Adrenal gland (tissue), 5 donors: ENCODE measurements around the gene B4GAT1.

ENCODE experiments used
- CTCF ChIP-seq, 6 experiments: fragments of 450-650 bp in 4 of 6; fragments of 200-600 bp in 2 of 6; sonication (generic) in 1 of 6; IDR thresholded peaks; 1 replicate in 5 of 6; 2 replicates in 1 of 6; pipeline versions ENCODE4 v1.5.1 to v1.8.0; 2016 to 2021; ENCODE audit warnings: antibody characterized with exemption in 6 of 6, mild to moderate bottlenecking in 2 of 6, moderate library complexity in 1 of 6
- POLR2A ChIP-seq, 2 donors: fragments of 450-650 bp; IDR thresholded peaks; one replicate each; pipeline ENCODE4 v1.6.1; 2017; ENCODE audit warnings: antibody characterized with exemption in 2 of 2, mild to moderate bottlenecking in 2 of 2, moderate library complexity in 1 of 2
- donor health status: DM: no; HTN: no; CAD: no.

GRCh38 chr11:66334605-66335442 is 12.6 kb downstream of the B4GAT1 start:
- TF ChIP-seq CTCF (IDR thresholded peaks at IDR 0.05): no peak
- TF ChIP-seq POLR2A (IDR thresholded peaks at IDR 0.05): no peak
